GM12878 (cell line): ENCODE results near the gene TIPARP. TPM values are rescaled to one million over a fixed set of nuclear protein-coding genes. Genes with fewer than 3 reads are reported as not detected.

Experiments used
- ATAC-seq: fragments of 200-7000 bp; cut with Tn5 transposase; 3 replicates; pipeline ENCODE4 v1.9.1; 2020; ENCODE audit warnings: mild to moderate bottlenecking, moderate library complexity
- BruUV-seq: library from RNA; stranded (reverse); fragments of 400-500 nt; replicated peaks from 2 replicates; lab custom pipeline; 2021; lab: Mats Ljungman, UMichigan
- CTCF ChIA-PET: fragments of 300-600 bp; sonication (Branson Sonifier 250); formaldehyde crosslinking; extraction: SDS; loops from one replicate; lab custom pipeline; 2021; ENCODE audit warnings: inconsistent platforms; lab: Yijun Ruan, JAX
- POLR2A ChIA-PET: fragments of 350-600 bp; formaldehyde crosslinking; extraction: SDS; loops from one replicate; lab custom pipeline; 2021; ENCODE audit warnings: inconsistent platforms; lab: Charles Lee
- RAD21 ChIA-PET: fragments of 300-600 bp; sonication (Branson Sonifier 250); formaldehyde crosslinking; loops from one replicate; lab custom pipeline; 2023; ENCODE audit warnings: antibody characterized with exemption; ENCODE audit not compliant: unreplicated experiment; lab: Charles Lee
- SMC1A ChIA-PET: fragments of 300-600 bp; sonication (Branson Sonifier 250); formaldehyde crosslinking; loops from one replicate; lab custom pipeline; 2023; ENCODE audit not compliant: unreplicated experiment, uncharacterized antibody; lab: Charles Lee
- DNase-seq: peaks from one replicate; pipeline ENCODE4 v3.0.0-alpha.2; 2011; ENCODE audit warnings: low read depth, low spot score
- FAIRE-seq: peaks from 3 replicates; lab custom pipeline; 2011; peaks lifted over from hg19 to GRCh38; lab: Jason Lieb, UNC
- H2AFZ ChIP-seq: 2 replicates; pipeline ENCODE4 v1.6.0; 2011; ENCODE audit warnings: low read depth, low read length, control low read depth; ENCODE audit not compliant: control insufficient read depth
- H3K27ac ChIP-seq: 2 replicates; pipeline ENCODE4 v1.5.1; 2011; ENCODE audit warnings: control low read depth; ENCODE audit not compliant: control insufficient read depth, insufficient read depth
- H3K27me3 ChIP-seq, 2 experiments: replicated peaks in 1 of 2; 2 replicates each; pipeline versions ENCODE4 v1.6.0 to v1.6.1; 2011; ENCODE audit warnings: low read length in 1 of 2; ENCODE audit not compliant: control insufficient read depth in 2 of 2, insufficient read depth in 2 of 2
- H3K36me3 ChIP-seq, 2 experiments: 2 replicates each; pipeline ENCODE4 v1.5.1; 2011; ENCODE audit warnings: low read length in 1 of 2; ENCODE audit not compliant: control insufficient read depth in 2 of 2, insufficient read depth in 2 of 2
- H3K4me1 ChIP-seq: 2 replicates; pipeline ENCODE4 v1.6.1; 2011; ENCODE audit warnings: mild to moderate bottlenecking, low read length, moderate library complexity, mixed read lengths; ENCODE audit not compliant: control insufficient read depth, insufficient read depth
- H3K4me2 ChIP-seq: 2 replicates; pipeline ENCODE4 v1.6.0; 2011; ENCODE audit warnings: control low read depth; ENCODE audit not compliant: control insufficient read depth, insufficient read depth
- H3K4me3 ChIP-seq: fragments of 200-600 bp; sonication (generic); 2 replicates; pipeline ENCODE4 v1.5.1; 2016
- H3K79me2 ChIP-seq: 2 replicates; pipeline ENCODE4 v1.6.0; 2011; ENCODE audit warnings: low read length; ENCODE audit not compliant: control insufficient read depth, insufficient read depth
- H3K9ac ChIP-seq: 2 replicates; pipeline ENCODE4 v1.8.0; 2011; ENCODE audit warnings: low read length, control low read depth, mixed read lengths; ENCODE audit not compliant: control insufficient read depth, insufficient read depth
- H3K9me3 ChIP-seq: replicated peaks from 3 replicates; pipeline ENCODE4 v1.5.1; 2011; ENCODE audit warnings: mild to moderate bottlenecking, low read length; ENCODE audit not compliant: control insufficient read depth, insufficient read depth
- H4K20me1 ChIP-seq: 2 replicates; pipeline ENCODE4 v1.6.0; 2011; ENCODE audit not compliant: control insufficient read depth, insufficient read depth
- HDAC2 ChIP-seq: fragments of 200-600 bp; sonication (generic); IDR thresholded peaks from 2 replicates; pipeline ENCODE4 v1.6.1; 2017
- JUNB ChIP-seq: IDR thresholded peaks from 2 replicates; pipeline ENCODE4 v1.6.1; 2016; ENCODE audit warnings: antibody characterized with exemption, mild to moderate bottlenecking
- NFIC ChIP-seq: IDR thresholded peaks from 2 replicates; pipeline ENCODE4 v1.6.1; 2012; ENCODE audit warnings: low read depth, mild to moderate bottlenecking, inconsistent platforms, low read length, moderate library complexity
- POLR2AphosphoS2 ChIP-seq: IDR thresholded peaks from 2 replicates; pipeline ENCODE4 v1.6.1; 2011; ENCODE audit warnings: low read depth, mild to moderate bottlenecking, low read length, improper control_type of control experiment, moderate library complexity
- SPI1 ChIP-seq: IDR thresholded peaks from 2 replicates; pipeline ENCODE4 v1.6.1; 2011; ENCODE audit warnings: low read depth, mild to moderate bottlenecking, low read length, moderate library complexity, borderline replicate concordance; ENCODE audit not compliant: insufficient read depth
- SREBF2 ChIP-seq: IDR thresholded peaks from 2 replicates; pipeline ENCODE4 v1.6.1; 2012; ENCODE audit warnings: mild to moderate bottlenecking, low read length
- TCF12 ChIP-seq: IDR thresholded peaks from 2 replicates; pipeline ENCODE4 v1.6.1; 2011; ENCODE audit warnings: low read depth, mild to moderate bottlenecking, low read length
- WGBS: methylation state at CpG from one replicate; pipeline ENCODE4 v1.1.6; 2016; ENCODE audit warnings: low lambda C conversion rate; ENCODE audit not compliant: insufficient replicate concordance, insufficient coverage; ENCODE audit errors: missing lambda C conversion rate; 5-methylcytosine and 5-hydroxymethylcytosine counted together
- in situ Hi-C: fragments of 300-500 bp; cut with MboI; formaldehyde crosslinking; loops from 9 replicates; pipeline ENCODE4 v1.14.3; 2018; ENCODE audit warnings: mixed read lengths
- intact Hi-C: fragments of 100-400 bp; cut with micrococcal nuclease; formaldehyde crosslinking; loops from one replicate; pipeline ENCODE4 v1.14.2; 2022; ENCODE audit not compliant: unreplicated experiment
- polyA plus RNA-seq, 11 experiments: library from polyadenylated mRNA; depleted of rRNA in 4 of 11; unstranded in 6 of 11; stranded (reverse) in 5 of 11; fragments of >200 nt; fragmentation: Nextera tagmentation in 4 of 11; fragmentation: Illumina TruSeq in 1 of 11; extraction: Ambion mirVana in 4 of 11; extraction: Trizol in 1 of 11; gene quantifications; 1 replicate in 1 of 11; 2 replicates in 10 of 11; pipeline versions ENCODE4 v1.2.1 to v1.2.3, GENCODE V29; 2011 to 2016; ENCODE audit warnings: inconsistent platforms in 2 of 11, missing spikeins in 2 of 11, low read depth in 1 of 11
- total RNA-seq, 4 experiments: library from RNA; depleted of rRNA in 3 of 4; stranded (reverse); fragments of >200 nt in 3 of 4; fragmentation: Illumina TruSeq in 1 of 4; extraction: Trizol in 1 of 4; gene quantifications; 2 replicates each; pipeline versions ENCODE4 v1.2.1 to v1.2.3, GENCODE V29; 2013 to 2021
- TF ChIP-seq, protein P1 (sequence below): IDR thresholded peaks from 2 replicates; pipeline ENCODE4 v1.6.1; 2011; ENCODE audit warnings: borderline replicate concordance, low read depth, mild to moderate bottlenecking, moderate library complexity, low read length; ENCODE audit not compliant: insufficient read depth, poor library complexity, severe bottlenecking

Gene TIPARP
- total and polyA plus RNA-seq, 10 of the 15 experiments (the other 5 are each of a cell fraction or from before 2014, with no cell fraction given), result 3.2 to 21.5 (median 12.0) TPM

DNA sequence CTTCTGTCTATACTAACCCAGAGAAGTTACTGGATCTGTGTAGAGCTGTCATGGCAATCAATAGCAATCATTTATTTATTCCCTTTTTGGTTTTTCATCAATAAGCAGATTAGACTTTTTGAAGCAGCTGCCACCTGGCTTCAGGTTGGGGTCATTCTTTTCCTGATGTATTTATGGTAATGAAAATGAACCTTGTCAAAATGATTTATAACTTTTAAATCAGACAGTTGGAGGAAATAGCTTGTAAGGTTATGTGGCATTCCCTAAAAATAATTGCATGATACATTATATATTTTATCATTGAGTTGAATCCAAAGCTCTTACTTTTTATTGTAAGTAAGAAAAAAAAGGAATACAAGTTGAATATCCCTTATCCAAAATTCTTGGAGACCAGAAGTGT, 8.6 kb downstream of the TIPARP start:
- BruUV-seq, result no TSS peak
- H3K79me2 ChIP-seq, result peaks cover 99% of the 10 kb centered on the region
- no peak for ATAC-seq
- no peak overlapping the region; the same call in 1 of the 2 replicates for H3K9ac ChIP-seq
- RAD21 ChIA-PET, result interaction anchor here (0.9 to 2.8 kb wide), 15 partner anchors 9 to 532 kb away, joined by 3 to 12 read pairs (median 3); partner anchors contain the start of genes LEKR1, SSR3 and TIPARP
- peak overlapping the region; percentile 42; the same call in 1 of the 2 replicates for H3K4me3 ChIP-seq
- H3K36me3 ChIP-seq, result peaks cover 2 to 20% of the 10 kb centered on the region in 2 experiments
- in situ Hi-C loops, result loop anchor here (5.0 kb wide), 1 partner anchor 129 kb away; no protein-coding TSS in a partner anchor
- intact Hi-C loops, result no loop called here
- peak overlapping the region; percentile 91; the same call in 1 of the 2 replicates for H3K4me2 ChIP-seq
- TF ChIP-seq SREBF2 (no peak), JUNB (no peak)
- no peak overlapping the region for H2AFZ ChIP-seq
- SMC1A ChIA-PET, result interaction anchor here (0.6 to 3.6 kb wide), 22 partner anchors 9 to 456 kb away, joined by 3 to 12 read pairs (median 4); partner anchors contain the start of gene TIPARP
- H3K27ac ChIP-seq, result no peak overlapping the region
- FAIRE-seq, result no peak
- no peaks in the 10 kb centered on the region for H3K27me3 ChIP-seq
- H3K9me3 ChIP-seq, result no peaks in the 10 kb centered on the region
- H3K4me1 ChIP-seq, result peaks cover 48% of the 10 kb centered on the region
- POLR2A ChIA-PET, result interaction anchor here (0.6 to 1.2 kb wide), 4 partner anchors 21 to 464 kb away, joined by 3 to 8 read pairs (median 5); no protein-coding TSS in a partner anchor
- no peaks in the 10 kb centered on the region; the same call in 1 of the 2 replicates for H4K20me1 ChIP-seq
- CTCF ChIA-PET, result interaction anchor here (0.5 to 1.8 kb wide), 14 partner anchors 9 to 455 kb away, joined by 3 to 14 read pairs (median 4); no protein-coding TSS in a partner anchor
- DNase-seq, result no peak

DNA sequence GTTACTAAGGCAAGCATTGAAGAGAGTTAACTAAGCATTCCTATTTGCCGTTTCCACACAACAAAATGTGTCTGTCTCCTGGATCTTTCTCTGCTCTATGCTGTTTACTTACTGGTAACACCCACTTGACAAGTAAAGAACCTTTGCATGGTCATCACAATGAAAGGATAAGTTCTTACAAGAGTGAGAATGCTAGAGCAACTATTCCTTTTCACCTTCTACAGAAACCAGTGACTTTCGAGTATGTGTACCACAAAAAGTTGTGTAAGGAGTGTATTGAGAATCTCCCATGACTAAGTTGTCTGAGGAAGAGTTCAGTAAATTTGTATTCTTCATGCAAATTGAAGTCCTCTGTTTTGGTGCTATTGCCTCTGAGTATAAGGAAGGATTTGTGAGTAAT, 10.8 kb downstream of the TIPARP start:
- peaks cover 100% of the 10 kb centered on the region for H3K79me2 ChIP-seq
- H3K27me3 ChIP-seq, result no peaks in the 10 kb centered on the region
- BruUV-seq, result no TSS peak
- FAIRE-seq (peak; percentile 64), DNase-seq (no peak), ATAC-seq (peak; percentile 24)
- H3K36me3 ChIP-seq, result peaks cover 0 to 25% of the 10 kb centered on the region in 2 experiments; a peak in 2 of 4 replicates
- peaks cover 56% of the 10 kb centered on the region for H3K4me1 ChIP-seq
- SMC1A ChIA-PET, result interaction anchor here (0.7 to 6.2 kb wide), 21 partner anchors 8 to 489 kb away, joined by 3 to 72 read pairs (median 4); partner anchors contain the start of genes SSR3 and TIPARP
- intact Hi-C loops (no loop called here), in situ Hi-C loops (no loop called here)
- CTCF ChIA-PET, result interaction anchor here (0.7 to 1.8 kb wide), 7 partner anchors 9 to 517 kb away, joined by 3 to 10 read pairs (median 3); no protein-coding TSS in a partner anchor
- H3K9me3 ChIP-seq, result no peaks in the 10 kb centered on the region
- no peak overlapping the region for H3K9ac ChIP-seq
- TF ChIP-seq TCF12, result no peak
- no peak for TF ChIP-seq SPI1
- TF ChIP-seq HDAC2, result no peak
- TF ChIP-seq, protein P1, sequence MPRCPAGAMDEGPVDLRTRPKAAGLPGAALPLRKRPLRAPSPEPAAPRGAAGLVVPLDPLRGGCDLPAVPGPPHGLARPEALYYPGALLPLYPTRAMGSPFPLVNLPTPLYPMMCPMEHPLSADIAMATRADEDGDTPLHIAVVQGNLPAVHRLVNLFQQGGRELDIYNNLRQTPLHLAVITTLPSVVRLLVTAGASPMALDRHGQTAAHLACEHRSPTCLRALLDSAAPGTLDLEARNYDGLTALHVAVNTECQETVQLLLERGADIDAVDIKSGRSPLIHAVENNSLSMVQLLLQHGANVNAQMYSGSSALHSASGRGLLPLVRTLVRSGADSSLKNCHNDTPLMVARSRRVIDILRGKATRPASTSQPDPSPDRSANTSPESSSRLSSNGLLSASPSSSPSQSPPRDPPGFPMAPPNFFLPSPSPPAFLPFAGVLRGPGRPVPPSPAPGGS, result no peak
- no peak for TF ChIP-seq POLR2AphosphoS2
- TF ChIP-seq NFIC, result no peak
- RAD21 ChIA-PET, result interaction anchor here (0.9 to 2.8 kb wide), 11 partner anchors 7 to 452 kb away, joined by 3 to 17 read pairs (median 4); partner anchors contain the start of gene TIPARP
- peak overlapping the region; percentile 26; the same call in 1 of the 2 replicates for H3K4me3 ChIP-seq
- peak overlapping the region; percentile 32 for H3K4me2 ChIP-seq
- no peaks in the 10 kb centered on the region; the same call in 1 of the 2 replicates for H4K20me1 ChIP-seq
- WGBS, result 41% methylated on average over 2 of the region's 2 CpGs
- peak overlapping the region; percentile 4; the same call in 1 of the 2 replicates for H3K27ac ChIP-seq
- POLR2A ChIA-PET, result interaction anchor here (1.1 kb wide), 1 partner anchor 10 kb away, joined by 4 read pairs; no protein-coding TSS in a partner anchor
- no peak overlapping the region for H2AFZ ChIP-seq
